GM19452 (cell line): Measurements from ENCODE around the gene CETN2.
A peak's percentile ranks its signal among the peaks of the same experiment; 100 is the strongest.
"Not testable (repeated sequence)": the region's sequence is repeated elsewhere in the genome, so short reads cannot be mapped to it uniquely, and the experiment has no call there.

Source experiments
- ATAC-seq: cut with Tn5 transposase; IDR thresholded peaks from one replicate; pipeline ENCODE4 v1.9.1; 2021; ENCODE audit not compliant: unreplicated experiment

The CETN2 gene

DNA sequence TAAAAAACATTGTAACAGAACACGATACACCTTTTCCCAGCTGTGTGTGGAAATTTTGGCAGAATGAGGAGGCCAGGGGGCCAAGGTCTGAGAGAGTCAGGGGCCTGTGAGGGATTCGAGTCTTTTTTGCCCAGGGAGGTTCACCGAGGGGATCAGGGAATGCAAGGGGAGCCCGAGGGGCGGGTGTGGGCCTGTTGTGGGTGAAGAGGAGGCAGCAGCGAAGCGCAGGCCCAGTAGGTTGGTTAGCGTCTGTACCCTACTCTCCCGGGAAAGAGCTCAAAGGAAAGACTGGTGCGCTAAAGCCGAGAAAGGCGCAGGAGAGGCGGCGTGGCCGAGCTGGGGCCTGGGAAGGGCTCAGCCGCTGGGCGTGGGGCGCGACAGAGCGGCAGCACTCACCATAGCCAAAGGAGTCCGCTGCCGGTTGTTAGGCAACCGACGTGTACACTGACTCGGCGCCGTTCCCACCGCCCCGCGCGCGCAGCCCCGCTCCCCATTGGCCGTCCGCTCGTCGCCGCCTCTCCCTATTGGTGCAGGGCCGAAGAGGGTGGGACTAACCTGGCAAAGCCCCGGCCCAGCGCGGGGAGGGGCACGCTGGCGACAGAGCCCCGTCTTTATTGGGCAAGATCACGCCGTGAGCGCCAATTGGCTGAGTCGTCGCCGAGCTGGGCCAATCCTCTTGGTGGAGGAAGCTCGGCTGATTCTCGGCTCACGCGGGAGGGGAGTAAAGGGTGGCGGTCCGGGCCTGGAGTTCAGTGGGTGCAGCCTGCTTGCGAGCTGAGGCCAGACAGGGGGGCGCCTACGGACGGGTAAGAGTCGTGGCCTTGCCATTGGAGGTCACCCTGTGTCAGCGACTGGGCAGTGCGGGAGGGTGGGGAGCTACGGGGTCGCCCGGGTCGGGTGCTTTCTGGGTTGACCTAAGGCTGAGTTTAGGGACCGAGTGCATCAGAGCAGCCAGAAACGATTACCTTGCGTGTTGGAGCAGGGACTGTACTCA, at the start of gene CETN2, which contains the start of gene NSDHL:
Gene CETN2 (minus strand): TSS at position 446 of the 994 bp plus-strand sequence. CDS start 47 bp downstream, at position 399.
Gene NSDHL (plus strand): TSS at position 752 of the 994 bp plus-strand sequence. CDS start 15,262 bp downstream, outside the sequence.
- peak; percentile 99 for ATAC-seq

DNA sequence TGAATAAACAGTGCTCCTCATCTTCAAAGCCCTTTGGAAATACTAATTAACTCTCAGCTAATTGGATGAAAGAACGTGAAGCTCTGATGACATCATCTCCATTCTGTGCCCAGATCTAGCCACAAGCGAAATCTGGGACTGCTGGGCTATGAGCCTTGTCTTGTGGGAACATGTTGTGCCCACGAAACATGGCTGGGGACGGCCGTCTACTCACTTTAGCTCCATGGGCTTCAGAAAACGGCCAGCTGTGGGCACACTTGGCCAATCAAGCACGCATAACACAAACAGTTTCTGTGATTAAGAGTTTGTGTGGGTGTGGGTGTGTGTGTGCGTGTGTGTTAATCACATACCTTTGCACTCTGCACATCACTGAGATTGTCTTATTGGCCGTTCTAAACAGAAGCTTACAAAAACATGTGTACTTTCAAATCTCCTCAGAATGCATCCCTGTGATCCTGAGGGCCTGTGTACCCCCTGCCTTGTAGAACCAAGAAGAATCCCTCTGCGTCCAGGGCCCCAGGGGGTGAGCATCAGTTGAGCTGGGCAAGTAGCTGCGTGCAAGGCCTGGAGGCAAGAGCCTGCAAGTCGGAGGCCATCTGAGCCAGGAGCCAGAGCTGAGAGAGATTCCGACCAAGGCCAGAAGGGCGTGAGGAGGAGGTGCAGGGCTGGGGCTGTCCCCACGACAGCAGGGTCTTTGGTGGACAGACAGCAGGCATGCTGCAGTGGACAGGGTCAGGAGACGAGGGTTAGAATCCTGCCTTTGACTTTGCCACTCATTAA, 48.6 kb upstream of the CETN2 start:
- ATAC-seq = no peak

DNA sequence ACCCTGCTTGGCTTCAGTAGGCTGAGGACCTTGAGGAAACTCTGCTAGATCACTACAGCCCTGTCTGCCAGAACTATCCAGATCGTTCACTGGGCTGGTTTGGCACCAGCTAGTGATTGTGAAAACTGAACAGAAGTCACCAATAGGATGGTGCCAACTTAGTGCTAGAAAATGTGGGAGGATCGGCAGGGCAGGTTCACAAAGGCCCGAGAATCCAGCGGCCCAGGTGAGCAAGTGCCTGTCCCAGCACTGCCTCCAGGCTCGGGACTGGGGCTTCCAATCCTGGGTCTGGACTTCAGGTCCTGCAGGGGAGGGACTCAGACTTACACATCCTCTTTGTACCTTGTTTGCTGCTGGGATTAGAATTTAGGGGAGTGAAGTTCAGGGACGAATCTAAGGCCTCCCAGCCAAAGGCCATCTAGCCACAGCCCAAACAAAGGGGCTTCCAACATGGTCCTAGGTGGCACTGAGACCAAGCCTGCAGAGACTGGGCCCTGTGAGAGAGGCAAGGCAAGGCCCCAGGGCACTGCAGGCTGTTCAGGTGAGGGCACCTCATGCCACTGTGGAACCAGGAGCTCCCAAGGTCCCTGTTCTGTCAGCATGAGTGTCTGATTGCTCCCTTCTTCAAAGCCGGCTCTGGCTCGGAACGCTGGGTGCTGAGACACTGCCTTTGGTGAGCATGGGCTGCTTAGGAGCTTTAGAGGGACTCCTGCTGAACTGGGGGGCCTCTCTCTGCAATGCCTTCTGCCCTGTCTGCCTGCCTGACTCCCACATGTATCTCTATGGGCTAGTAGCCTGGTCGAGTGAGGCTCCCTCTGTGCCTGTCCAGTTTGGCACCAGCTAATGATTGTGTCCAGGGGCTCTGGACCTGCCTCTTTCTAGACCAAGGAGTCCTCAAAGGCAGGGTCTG, 46.6 kb upstream of the CETN2 start:
- ATAC-seq = no peak

DNA sequence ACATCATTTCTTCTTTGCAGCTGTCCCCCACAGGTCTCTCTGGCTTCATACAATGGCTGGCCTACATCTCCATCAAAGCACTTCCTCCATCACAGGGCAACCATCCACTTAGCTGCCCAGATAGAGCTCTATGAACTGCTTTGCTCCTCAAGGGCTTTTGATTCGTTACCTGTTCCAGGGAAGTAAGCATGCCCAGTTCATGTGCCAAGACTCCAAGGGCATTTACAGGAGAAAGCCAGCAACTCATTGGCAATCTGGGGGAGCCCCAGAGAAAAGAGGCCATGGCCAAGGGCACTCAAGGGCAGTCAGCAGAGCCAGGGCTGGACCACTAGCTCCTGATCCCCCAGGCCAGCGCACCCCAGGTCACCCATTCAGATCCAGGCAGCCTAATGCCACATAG, 42.8 kb upstream of the CETN2 start:
- no peak for ATAC-seq

DNA sequence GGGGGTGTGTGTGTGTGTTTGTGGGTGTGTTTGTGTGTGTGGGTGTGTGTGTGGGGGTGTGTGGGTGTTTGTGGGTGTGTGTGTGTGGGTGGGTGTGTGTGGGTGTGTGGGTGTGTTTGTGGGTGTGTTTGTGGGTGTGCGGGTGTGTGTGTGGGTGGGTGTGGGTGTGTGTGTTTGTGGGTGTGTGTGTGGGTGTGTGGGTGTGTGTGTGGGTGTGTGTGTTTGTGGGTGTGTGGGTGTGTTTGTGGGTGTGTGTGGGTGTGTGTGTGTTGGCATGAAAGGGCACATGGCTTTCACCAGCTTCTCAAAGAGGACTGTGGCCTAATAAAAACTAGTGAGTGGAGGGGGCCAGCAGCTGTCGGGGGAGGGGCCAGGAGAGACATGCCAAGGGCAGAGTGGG, 42.0 kb upstream of the CETN2 start:
- no peak for ATAC-seq

DNA sequence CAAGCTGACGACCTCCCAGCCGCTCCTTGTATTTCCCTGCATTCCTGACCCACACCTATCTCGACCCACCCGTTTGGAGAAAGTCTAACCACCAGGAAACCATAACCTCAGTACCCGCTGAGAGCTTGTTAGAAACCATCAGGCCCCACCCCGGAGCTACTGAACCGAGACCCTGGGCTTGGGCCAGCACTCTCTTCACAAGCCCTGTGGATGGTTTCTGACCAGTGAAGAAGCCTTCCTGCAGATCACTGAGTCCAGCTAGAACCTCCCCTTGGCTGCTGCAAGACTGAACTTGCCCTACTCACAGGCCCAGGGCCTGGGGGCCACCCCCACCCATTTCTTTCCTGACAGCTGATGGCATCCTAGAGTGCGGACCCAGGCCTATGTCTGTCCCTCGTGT, 40.7 kb upstream of the CETN2 start:
- ATAC-seq = no peak

DNA sequence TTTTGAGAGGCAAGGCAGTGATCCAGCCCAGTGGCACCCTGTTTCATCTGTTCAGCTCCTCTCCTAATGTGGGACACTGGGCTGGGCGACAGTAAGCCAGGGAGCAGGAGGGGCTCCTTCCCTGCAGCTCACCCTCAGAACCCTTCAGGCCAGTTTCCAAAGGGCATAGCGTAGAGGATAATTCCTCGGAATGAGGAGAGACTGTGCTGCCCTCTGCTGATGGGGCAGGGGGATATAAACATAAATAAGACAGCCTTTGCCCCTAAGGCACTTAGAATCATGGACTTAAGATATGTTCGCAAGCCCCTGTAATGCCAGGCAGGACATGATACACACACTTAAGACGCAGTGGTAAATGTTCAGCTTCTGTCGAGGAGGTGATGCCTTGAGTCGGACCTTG, 39.4 kb upstream of the CETN2 start:
- ATAC-seq = no peak

DNA sequence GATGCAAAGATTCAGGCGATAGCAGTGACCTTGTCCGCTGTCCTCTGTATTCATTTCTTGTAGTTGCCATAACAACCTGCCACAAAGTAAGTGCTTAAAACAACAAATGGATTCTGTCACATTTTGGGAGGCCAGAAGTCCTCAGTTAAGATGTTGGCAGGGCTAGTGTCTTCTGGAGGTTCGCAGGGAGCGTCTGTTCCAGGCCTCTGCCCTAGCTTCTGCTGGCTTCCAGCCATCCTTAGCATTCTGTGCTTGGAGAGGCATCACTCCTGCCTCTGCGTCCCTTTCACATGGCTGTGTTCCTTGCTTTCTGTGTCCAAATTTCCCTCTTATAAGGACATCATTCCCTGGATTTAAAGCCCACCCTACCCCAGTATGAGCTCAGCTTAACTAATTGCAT, 35.8 kb upstream of the CETN2 start:
- ATAC-seq = no peak

DNA sequence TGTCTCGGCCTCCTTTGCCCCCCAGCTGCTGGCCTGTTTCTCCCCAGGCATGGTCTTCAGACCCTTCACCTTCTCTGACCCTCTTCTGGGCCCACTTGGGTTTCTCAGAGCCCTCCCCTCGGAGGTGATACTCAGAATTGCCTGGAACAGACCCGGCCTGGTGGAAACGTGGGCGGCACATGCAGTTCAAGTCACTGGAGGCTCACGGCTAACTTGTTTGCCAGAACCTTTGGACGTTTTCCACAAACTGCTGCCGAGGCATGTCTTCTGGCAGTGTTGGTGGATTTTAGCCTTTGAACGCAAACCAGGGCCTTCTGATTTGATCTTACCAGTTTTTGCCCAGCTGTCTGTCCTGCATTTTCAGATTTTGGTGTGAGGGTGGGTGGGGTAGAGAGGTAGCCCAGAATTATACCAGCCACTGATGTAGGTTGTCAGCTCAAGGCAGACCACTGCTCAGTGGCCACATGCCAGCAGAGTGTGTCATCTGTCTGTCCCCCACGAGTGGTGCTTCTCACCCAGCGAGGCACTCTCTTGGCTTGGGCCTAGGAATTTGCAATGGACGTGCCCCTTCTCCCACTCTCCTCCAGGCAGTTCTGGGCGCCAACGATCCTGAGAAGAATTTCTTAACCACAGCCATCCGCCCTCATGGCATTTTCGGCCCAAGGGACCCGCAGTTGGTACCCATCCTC, 34.8 kb upstream of the CETN2 start:
- no peak for ATAC-seq

DNA sequence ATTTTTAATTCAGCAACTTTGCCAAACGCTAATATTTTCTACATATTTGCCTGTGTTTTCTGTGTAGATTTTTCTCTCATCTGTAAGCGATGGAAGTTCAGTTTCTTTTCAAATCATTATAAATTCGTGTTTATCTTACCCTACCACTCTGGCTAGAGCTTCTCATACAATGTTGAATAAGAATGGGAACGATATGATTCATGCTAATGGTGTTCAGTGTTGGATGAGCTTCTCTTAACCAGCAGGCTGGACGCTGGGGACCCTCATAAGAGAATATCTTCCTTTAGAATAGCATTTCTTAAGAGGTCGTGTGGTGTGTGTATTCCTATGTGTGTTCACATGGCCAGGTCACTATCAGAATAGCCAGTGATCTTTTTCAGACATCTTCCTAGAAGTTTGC, 31.3 kb upstream of the CETN2 start:
- no peak for ATAC-seq

DNA sequence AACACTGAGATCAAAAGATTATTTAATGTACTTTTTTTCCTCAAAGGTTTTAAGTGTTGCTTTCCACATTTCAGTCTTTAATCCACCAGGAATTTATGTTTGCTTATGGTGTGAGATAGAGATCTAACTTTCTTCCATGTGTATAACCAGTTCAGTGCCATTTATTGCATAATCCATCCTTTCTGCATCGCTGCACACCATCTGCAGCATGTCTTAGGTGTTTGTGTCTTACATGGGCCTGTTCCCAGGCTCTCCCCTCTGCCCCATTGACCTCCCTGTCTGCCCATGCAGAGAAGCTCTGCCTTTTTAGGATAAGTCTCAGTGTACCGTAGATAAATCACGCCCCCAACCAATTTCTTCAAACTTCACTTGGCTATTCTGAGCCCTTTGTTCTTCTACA, 30.6 kb upstream of the CETN2 start:
- ATAC-seq = no peak

DNA sequence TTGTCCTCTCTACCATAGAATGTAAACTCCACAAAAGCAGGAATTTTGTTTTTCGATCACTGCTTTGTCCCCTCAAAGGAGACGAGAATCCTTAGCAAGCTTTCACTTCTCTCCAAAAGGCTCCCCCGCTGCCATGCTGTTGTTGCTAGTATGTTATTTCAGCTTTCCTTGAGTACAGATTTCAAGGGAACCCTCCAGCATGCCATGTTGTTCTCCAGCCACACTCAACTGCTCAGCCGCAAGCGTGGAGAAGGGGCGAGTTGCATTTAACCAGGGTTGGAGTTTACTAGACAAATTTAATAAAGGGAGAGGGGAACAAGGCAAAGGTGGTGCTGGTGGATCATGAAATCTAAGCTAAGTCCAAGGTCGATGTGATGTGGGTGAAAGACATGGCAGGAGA, 23.4 kb upstream of the CETN2 start:
- ATAC-seq = no peak

DNA sequence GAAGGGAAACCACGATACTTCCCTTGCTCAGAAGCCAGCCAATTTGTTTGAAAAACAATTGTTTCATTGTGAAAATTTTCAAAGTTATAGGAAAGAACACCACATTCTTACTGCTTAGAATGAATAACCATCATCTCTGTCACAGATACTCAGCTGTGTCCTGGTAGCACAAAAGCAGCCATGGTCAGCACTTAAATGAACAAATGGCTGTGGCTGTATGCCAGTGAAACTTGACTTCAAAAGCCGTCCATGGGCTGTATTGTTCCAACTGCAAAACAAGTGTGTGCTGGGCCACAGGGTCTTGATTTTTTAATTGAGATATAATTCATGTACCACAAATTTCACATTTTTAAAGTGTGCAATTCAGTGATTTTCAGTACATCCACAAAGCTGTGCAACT, 19.9 kb upstream of the CETN2 start:
- ATAC-seq = no peak

DNA sequence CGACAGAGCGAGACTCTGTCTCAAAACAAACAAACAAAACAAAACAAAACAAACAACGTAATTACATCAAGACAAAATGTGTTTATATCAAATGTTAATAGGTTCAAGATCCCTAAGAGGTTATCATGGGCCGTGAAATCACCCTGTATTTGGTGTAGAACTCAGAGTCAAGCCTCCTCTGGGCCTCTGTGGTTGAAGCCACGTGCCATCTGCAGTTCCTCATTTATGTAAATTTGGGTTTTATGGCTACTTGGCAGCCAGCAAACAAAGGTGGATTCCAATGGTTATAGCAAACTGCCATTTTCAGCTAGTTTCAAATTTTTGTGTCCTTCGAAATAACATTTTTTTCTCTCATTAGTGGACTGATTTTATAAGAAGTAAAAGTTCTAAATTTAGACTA, 16.7 kb upstream of the CETN2 start:
- ATAC-seq = no peak

DNA sequence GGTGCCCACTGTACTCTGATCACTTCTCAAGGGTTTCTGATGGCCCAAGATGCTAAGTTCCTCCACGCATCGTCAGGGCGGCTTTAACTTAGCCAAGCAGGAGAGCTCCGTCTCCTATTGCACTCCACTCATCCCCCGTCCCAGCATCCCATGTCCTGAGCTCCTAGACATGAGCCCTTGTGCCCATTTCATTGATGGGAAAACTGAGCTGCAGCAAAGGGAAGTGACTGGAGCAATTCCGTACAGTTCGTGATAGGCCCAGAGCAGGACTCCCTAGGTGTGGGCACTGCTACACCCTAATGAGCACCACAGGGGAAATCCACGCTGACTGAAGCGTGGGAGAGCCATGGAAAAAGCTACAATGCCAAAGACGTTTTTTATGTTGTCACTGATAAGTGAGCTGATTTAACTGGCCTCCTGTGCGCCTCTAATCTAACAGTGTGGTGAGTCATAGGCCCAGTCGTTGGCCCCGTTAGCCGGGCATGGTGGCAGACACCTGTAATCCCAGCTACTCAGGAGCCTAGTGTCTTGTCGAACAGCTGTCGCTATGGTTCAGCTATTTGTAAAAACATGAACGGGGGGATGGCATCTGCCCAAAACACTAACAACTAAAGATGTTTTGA, 15.2 kb upstream of the CETN2 start:
- ATAC-seq = no peak

DNA sequence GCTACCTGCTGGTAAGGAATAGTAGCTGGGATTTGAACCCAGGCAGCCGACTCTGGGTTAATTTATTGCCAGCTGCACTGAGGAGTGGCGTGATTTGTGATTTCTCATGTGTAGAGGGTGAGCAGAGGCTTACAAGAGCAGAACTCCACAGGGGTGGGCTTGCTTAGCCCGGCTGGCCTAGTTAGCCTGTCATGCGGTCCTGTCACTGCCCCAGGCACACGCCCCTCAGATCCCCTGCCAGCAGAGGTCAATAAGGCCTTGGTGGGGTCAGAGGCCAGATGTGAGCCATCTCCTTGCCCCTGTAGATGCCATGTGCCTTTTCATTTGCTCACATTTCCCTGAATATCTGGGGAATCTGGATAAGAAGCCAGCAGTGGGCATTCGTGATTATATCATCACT, 13.7 kb upstream of the CETN2 start:
- ATAC-seq = no peak

DNA sequence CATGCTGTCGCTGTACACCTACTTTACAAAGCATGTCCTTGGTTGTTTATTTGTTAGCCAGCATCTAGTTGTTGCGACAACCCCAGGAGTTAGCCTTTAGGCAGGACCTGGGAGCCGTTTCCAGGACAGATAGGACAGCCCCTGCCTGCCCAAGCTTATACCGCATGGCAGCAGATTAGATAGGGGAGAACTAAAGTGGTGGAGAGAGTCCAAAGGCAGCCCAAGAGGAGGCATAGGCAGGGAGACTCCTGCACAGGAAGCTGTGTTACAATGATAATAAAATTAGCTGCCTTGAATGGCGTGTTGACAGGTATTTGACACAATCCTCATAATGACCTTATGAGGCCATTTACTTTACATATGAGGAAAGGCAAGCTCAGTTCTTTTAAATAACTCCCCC, 13.3 kb upstream of the CETN2 start:
- no peak for ATAC-seq

DNA sequence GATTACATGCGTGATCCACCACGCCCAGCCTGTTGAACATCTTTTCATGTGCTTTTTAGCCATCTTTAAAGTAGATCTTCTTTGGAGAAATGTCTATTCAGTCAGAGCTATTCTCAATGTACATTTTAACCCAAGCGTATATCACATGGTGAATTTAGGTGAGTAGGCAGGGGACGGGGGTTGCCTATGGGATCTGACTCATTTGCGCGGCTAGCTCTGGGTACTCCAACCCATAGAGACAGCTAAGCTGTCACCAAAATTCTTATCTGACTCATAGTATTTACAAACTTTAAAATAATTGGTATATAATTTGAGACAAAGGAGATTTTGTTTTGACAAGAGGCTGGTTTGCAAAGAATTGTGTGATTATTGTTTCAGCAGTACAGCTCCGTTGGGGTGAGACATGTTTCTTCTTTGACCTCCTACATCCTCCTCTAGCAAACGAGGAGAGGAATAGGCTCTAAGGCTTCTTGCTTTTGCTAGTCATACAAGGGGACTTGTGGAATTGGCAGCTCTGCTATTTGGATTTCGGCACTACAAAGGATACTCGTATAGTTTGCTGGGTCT, 12.3 kb upstream of the CETN2 start:
- ATAC-seq = no peak

DNA sequence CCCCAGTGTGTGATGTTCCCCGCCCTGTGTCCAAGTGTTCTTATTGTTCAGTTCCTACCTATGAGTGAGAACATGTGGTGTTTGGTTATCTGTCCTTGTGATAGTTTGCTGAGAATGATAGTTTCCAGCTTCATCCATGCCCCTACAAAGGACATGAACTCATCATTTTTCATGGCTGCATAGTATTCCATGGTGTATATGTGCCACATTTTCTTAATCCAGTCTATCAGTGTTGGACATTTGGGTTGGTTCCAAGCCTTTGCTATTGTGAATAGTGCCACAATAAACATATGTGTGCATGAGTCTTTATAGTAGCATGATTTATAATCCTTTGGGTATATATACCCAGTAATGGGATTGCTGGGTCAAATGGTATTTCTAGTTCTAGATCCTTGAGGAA, 4.9 kb upstream of the CETN2 start:
- ATAC-seq = not testable (repeated sequence)
